NCI-H526 (cell line): ENCODE measurements around the gene MARCKS.

Experiments
- DNase-seq, 2 experiments: peaks; one replicate each; lab custom pipeline; 2025; lab: John Stamatoyannopoulos, UW

The MARCKS gene, protein sequence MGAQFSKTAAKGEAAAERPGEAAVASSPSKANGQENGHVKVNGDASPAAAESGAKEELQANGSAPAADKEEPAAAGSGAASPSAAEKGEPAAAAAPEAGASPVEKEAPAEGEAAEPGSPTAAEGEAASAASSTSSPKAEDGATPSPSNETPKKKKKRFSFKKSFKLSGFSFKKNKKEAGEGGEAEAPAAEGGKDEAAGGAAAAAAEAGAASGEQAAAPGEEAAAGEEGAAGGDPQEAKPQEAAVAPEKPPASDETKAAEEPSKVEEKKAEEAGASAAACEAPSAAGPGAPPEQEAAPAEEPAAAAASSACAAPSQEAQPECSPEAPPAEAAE

DNA sequence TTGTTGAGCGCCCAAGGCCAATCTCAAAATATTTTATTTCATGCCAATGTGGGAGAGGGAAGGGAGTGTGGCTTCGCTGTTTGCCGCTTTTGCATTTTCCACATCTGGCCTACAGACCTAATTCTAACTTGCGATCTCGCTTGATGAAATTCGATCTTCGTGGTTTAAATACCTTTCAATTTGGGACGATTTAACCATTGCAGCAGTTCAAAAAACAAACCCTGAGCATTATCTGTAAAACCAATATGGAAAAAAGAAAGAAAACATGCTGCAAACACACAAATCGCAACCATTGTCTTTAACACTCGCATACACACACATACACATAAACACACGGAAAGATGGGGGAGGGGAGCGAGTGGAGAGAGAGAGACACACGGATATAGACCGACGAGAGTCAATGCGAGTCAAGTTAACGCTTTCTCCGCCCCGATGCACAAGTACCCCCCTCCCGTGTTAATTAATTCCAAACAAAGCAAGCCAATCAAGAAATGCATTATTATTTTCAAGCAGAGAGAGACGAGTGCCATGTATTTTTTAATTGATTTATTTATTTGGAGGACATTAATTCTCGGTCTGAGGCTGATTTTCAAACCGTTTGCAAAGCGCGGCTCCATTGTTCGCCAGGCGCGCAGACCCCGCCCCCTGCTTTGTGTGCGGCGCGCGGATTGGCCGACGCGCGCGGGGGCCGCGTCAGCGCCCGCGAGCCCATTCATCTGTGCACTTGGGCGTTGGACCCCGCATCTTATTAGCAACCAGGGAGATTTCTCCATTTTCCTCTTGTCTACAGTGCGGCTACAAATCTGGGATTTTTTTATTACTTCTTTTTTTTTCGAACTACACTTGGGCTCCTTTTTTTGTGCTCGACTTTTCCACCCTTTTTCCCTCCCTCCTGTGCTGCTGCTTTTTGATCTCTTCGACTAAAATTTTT, at the start of gene MARCKS:
Gene MARCKS (plus strand): TSS at position 721 of the 931 bp plus-strand sequence. CDS start 401 bp downstream, outside the sequence.
- peak; percentile 91 to 96 for DNase-seq

DNA sequence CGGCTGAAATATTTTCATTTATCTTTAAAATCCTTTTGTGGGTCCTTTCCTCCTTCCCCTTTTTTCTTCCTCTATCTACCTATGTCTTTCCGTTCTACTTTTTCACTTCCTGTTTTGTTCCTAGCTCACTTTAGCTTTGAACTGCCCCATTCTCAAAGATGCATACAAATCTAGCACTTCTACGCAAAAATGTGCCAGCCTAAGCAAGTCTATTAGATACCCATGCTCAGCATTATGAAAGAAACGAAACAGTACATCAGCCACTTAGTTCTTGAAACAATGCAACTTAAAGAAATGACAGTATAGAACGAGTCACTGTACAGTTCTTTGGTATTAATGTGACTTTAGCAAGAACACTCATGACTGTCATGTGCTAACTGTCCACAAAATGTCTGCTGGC, 47.3 kb upstream of the MARCKS start:
- DNase-seq, result no peak

DNA sequence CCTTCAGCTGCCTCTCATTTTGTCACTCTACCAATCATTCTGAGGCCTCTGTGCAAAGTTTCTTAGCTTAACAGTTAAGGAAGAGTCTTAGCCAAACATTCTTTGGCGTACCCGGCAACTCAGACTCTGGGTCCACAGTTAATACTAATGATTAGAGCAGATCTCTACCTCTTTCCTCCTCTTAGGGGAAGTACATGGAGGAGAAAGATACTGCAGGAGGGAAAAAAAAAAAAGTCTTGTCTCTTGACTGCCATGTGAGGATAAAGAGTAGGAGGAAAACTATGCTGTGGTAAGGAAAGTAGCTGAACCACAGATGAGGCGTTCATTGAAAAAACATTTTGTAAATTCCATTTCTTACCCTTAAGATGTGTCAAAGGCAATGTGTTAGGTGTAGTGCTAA, 44.0 kb upstream of the MARCKS start:
- no peak for DNase-seq

DNA sequence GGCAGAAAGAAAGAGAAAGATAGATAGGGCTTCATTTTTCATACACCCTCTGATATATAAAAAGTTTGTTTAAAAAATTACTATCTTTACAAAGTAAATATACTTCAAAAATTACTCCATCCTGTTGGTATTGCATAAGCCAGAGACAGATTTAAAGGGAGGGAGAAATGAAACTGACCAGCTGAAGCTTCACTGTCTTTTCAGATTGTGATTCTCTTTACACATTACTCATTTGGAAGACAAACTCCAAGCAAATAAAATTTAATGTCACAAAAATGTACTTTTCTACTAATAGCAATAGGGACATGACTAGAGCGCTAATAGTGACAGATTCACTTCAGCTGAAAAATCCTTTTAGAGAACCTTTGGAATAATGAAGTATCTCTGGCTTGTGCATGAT, 38.6 kb upstream of the MARCKS start:
- DNase-seq, result peak in 1 of 2 experiments; percentile 5

DNA sequence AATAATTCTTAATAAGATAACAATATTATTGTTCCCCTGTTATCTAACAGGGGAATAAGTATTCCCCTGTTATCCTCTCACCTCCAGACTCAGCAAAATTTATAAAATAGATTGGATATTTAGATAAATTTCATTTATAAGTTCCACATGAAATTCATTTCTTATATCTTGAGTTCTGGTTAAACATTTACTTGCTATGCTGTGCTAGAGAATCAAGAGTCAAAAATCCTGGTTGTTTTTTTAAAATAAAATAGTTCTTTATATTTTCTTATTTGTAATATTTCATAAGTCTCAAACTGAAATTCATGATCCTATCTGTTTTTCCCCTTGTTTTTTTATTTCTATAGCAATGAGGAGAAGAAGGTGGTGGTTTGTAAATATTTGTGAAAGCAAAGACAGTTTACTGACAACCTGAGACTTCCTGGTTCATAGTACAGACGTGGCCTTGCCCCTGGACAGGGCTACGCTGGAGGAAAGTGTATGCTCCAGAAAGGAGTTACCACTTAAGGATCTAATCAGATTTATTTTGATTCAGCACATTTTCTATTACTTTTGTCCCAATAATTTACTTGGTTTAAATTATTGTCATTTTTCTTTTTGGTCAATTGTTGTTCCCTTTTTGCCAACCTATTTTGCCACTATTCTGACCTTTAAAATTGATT, 37.8 kb upstream of the MARCKS start:
- DNase-seq, result peak; percentile 33 to 34

DNA sequence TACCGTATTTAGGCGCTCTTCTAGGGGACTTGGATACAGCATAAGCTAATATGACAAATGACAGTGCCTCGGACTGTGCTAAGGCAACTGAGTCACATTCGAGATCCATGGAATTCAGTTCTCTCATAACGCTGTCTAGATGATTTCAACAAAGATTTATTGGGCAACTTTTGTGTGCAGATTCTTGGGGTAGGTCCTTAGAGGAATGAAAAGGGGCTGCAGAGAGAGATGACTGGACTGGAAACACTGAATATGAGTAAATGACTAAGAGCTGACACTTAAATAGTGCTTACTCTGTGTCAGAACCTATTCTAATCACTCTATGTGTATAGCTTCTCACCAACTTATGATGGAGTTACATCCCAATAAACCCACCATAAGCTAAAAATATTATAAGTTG, 36.4 kb upstream of the MARCKS start:
- DNase-seq, result no peak

DNA sequence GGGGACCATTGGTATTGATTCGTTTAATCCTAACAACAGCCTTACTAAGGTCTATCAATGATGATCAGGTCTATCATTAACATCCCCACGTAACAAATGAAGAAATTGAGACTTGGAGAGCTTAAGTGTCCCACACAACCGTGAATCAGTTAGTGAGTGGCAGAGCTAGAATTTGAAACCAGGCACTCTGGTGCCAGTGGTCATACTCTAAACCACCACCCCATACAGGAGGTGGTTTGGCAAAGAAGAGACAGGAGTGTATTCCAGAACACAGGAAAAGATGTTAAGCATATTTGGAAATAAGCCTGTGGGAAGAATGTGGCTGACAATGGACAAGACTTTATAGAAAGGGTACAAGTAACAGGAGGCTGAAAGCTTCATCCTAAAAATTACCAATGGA, 35.7 kb upstream of the MARCKS start:
- no peak for DNase-seq

DNA sequence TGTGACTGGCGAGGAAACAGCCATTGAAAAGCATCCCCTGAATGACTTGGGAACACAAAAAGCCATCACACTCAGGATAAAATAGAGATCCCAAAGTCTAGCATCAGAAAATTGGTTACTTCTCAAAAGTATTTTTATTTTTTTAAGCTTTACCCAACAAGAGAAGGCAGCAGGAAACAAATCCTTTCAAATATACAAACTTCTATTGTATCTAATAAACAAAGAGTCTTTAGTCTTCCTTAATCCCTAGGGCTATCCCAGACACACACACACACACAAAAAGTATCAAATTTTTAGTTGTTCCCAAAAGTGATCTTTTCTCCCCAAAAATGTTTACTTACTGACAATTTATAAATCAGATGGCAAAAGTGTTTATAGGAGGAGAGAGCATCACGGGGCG, 33.2 kb upstream of the MARCKS start:
- no peak for DNase-seq

DNA sequence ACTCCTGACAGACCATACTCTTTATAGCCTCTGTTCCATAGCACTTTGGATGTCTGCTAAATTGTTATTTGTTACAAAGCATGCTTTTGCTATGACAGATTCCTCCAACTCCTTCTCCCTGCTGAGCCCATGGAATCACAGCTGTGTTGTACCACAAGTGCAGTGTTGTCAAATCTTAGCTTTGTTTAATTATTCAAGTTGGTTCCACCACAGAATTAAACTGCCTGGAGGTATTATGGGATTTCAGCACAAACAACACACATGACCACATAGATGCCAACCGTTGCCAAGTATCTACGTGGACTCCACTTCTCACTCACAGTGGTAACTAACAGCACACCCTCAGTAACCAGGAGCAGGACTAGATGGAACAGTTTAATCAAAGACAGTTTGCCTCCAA, 32.7 kb upstream of the MARCKS start:
- no peak for DNase-seq

DNA sequence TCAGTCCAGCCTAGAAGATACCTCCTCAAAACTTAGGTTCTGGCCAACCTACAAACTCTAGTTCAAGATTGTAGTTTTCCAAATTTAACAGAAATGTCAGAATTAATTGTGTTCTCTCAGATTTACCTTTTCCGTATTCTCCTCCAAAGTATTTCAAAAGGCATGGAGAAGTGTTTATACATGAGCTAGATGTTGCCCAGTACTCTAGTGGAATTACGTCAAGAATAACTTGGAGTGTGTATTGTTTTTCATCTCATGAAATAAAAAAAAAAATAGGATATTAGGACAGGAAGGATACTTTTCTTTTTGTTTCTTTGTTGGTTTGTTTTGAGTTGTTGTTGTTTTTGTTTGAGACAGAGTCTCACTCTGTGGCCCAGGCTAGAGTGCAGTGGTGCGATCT, 32.3 kb upstream of the MARCKS start:
- DNase-seq, result no peak

DNA sequence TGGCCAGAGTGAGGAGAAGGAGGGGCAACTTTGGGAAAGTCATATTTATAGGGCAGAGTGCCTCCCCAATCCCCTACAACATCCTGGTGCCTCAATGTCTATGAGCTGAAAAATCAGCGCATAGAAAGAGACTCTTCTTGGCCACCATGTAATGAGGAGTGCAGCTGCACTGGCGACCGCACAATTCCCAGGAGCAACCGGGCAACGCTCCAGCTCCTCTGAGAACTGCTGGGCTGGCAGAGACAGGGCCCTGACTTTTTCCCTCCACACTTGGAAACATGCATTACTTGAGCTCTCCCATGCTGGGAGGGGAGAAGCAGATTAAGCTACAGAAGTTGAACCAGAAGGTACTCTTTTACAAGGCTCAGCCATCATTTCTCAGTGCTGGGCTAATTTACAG, 31.4 kb upstream of the MARCKS start:
- no peak for DNase-seq

DNA sequence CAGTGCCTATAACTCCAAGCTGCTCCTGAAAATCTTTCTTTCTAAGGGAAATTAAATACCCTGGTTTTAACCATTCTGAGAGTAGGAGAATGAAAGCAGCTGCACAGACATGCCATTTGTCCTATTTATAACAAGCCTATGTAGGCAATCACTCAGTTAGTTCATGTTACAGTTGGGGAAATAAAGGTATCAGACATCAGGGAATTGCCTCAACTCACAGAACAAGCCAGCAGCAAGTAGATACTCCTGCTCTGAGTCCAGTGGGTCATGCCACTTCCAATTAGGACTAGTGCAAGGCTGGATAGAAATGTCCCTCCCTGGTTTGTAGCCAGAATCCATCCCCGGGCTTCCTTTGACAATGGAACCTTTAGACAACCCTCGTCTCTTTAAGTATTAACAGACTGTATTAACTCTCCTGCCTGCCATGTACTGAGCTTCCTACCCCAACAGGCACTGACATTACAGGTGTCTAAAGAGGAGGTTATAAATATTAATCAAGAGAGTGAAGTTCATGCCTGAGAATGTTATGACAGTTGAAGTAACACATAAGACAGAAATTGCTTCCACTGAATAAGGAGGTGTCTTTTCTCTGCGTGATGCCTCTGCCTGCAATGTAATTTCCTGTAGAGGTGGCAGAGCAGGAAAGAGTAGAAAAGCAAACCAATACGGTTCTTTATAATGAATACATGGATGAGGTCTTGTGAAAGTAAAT, 28.0 kb upstream of the MARCKS start:
- no peak for DNase-seq

DNA sequence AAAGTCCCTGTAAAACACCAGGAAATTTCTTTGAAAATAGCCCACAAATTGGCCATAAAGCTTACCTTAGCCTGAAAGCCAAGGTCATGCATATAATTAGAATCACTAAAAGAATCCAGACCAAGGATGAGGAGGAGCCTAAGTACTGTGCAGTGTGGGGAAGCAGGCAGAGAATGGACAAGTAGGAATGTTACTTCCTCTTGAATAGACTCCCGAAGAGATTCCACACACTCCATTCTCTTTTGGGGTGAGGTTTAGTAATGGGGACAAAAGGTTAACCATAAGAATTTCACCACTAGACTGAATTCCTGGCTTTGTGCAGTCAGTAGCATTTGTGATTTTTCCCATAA, 27.5 kb upstream of the MARCKS start:
- DNase-seq, result no peak

DNA sequence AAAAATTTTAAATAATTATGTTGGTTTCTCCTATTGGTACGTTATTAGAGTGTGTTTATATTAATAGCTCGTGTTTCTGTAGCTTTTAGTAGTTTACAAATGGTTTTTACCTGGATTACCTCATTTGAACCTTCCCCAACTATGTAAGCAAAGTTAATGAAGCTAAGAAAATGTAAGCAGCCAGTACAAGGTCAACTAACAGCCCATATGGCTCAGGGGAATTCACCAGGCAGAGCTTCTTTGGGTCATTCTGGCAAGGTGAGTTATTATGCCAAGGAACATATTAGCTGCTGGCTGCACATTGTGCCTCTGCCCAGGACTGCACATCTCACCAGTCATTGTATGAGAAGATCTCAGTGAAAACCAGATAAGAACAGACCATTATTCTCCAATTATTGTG, 27.0 kb upstream of the MARCKS start:
- no peak for DNase-seq

DNA sequence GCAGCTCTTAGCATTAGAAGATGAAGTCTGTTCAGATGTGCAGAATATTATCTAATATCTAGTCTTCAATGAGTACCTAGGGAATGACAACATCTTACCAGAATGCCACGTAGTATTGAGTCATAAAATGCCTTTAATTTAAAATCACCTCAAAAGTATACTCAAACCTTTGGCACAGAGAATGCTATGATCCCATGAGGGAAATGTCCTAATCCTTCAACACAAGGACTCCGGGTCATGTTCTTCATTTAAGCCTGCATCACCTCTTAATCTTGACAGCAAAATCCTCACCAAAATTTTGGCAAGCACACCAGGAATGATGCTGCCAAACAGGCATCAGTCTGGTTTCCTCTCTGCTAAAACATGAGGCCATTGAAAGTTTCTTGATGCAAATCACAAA, 23.6 kb upstream of the MARCKS start:
- no peak for DNase-seq

DNA sequence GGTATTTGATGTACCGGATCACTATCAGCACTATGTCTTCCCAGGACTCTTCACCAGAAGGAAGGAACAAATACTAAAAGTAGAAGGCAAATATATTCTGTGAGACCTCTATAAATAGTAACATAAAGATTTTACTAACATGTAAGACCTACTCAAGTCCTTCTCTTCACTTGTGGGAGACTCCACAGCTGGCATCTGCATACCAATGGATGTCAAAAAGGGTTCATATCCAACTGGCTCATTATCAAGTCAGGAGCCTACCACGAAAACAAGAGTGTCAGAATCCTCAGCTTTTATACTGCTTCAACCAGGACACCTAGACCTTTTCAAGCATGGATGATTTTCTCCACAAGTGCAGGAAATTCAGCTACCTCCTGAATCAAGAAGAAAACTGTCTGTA, 20.0 kb upstream of the MARCKS start:
- DNase-seq, result no peak

DNA sequence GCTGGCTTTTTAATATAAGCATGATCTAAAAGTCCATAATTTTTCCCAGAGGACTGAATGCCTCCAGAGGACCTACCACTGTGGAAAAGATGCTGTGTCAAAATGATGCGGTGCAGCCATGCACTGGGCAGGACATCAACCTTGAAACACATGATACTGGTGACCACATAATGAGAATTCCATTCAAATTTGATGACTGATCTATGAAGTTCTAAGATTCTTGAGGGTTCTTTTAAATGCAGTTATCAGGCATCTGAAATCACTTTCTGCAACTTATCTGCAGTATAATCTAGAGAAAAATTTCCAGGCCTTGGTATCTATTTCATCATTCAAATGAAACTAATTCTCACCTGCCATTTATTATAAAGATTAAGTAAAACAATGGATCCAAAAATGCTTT, 15.0 kb upstream of the MARCKS start:
- no peak for DNase-seq

DNA sequence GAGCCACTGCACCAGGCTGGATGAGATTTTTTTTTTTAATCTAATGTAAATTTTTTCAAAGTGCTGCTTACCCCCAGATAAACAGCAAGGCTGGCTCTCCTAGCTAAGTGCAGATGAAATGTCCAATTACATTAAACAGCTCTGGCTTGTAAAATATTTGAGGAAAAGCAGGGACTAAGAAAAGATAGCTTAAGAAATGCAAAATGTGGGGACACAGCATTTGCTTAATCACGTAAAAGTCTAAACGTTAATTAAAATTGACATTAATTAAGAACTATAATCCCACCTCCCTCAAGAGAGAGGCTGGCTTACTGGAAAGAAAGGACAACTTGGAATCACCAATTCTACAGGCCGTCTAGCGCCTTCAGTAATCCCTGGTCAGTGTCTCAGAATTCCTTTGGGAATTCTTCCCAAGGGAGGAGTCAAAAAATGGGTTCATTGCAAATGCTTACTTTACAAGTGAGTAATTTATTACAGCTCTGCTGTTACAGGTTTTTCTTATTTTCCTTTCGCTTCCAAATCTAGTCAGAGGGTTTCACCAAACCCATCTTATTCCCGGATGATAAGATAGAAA, 13.6 kb upstream of the MARCKS start:
- no peak for DNase-seq

DNA sequence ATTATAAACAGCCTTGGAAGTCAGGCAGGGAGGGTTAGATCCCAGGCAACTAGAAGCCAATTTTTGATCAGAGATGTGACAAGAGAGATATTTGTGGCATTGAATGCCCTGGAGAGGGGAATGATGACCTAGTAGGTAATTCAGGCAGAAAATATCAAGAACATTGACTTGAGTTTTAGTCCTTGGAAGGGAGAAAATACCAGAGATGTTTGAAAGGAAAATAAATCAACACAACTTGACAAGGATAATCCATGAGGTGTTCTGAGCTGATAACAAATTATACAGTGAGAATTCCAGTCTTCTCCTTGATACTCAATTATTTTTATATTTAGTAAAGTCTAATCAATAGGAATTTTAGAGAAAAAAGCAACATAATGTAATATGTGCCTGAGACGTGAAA, 10.6 kb upstream of the MARCKS start:
- DNase-seq, result no peak

DNA sequence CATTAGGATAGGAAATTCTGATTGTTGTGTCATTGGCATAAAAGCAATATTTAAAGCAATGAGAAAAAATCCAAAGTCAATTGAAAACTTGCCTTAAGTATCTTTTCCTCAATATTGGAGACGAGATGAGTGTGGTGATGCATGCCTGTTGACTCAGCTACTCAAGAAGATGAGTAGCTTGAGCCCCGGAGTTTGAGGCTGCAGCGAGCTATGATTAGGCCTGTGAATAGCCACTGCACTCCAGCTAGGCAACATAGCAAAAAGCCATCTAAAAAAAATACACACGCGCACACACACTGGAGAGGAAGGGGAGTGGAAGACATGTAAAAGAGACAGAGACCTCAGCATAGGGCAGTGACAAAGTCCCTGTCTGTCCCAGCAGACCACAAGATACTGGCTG, 9.7 kb upstream of the MARCKS start:
- no peak for DNase-seq

DNA sequence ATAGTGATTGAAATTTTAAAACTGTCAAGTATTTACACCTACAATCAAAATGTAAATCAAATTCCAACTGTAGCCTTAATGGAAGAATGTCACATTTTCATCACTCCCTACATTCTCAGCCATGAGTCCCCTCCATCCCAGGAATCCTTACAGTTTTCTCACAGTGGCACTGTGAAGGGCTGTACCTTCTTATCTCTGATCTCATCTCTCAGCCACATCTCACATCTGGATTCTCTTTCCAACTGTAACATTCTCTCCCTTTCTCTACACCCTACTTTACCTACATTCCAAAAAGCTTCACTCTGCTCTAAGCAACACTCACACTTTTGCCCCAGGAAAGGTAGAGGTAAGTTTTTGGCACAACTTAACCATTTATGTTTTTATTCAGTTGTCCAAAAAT, 8.9 kb upstream of the MARCKS start:
- DNase-seq, result no peak

DNA sequence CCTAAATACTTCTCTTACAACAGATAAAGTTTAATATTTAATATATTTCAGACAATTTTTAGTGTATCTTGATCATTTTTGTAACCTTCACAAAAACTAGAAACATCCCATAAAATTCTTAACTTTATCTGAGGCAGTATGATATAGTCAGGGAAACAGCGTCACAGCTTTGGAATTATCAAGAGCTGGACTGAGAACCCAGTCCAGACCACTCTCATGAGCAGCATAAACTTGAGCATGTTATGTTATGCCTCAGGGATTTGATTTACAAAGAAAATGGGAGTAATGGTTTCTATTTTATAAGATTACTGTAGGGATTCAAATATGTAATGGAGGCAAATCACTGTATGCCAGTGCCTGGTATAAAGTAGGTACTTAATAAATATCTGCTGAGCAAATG, 8.3 kb upstream of the MARCKS start:
- DNase-seq, result no peak
